Endothelial cell of umbilical vein (primary cell): ENCODE measurements around the gene HSH2D. TPM values are rescaled to one million over a fixed set of nuclear protein-coding genes. Genes with fewer than 3 reads are reported as not detected.

Experiments used
- BruUV-seq: library from RNA; stranded (reverse); fragments of 400-500 nt; replicated peaks from 2 replicates; lab custom pipeline; 2021; lab: Mats Ljungman, UMichigan
- CTCF ChIA-PET: fragments of 300-600, 350-600 bp; sonication (Branson Sonifier 250); formaldehyde crosslinking; loops from one replicate; lab custom pipeline; 2021; ENCODE audit warnings: antibody characterized with exemption, inconsistent platforms; lab: Charles Lee
- POLR2A ChIA-PET: fragments of 300-600, 350-600 bp; sonication (Branson Sonifier 250); formaldehyde crosslinking; loops from one replicate; lab custom pipeline; 2021; ENCODE audit warnings: antibody characterized with exemption, inconsistent platforms; lab: Charles Lee
- DNase-seq: peaks from one replicate; pipeline ENCODE4 v3.0.0-alpha.2; 2011; ENCODE audit warnings: low read depth, low spot score
- FAIRE-seq: peaks from 2 replicates; lab custom pipeline; 2011; peaks lifted over from hg19 to GRCh38; lab: Jason Lieb, UNC
- H2AFZ ChIP-seq: 2 replicates; pipeline ENCODE4 v1.6.0; 2012; ENCODE audit warnings: low read depth, low read length, control low read depth, inconsistent platforms
- H3K27ac ChIP-seq: 2 replicates; pipeline ENCODE4 v1.5.1; 2011; ENCODE audit warnings: low read depth, mild to moderate bottlenecking, control low read depth, low read length, moderate library complexity; ENCODE audit not compliant: insufficient read depth
- H3K27me3 ChIP-seq, 2 experiments: 2 replicates each; pipeline versions ENCODE4 v1.6.0 to v1.6.1; 2011; ENCODE audit warnings: low read length in 2 of 2, mixed read lengths in 1 of 2; ENCODE audit not compliant: control insufficient read depth in 2 of 2, insufficient read depth in 2 of 2
- H3K36me3 ChIP-seq, 2 experiments: 2 replicates in 1 of 2; 3 replicates in 1 of 2; pipeline ENCODE4 v1.5.1; 2011; ENCODE audit warnings: low read length in 2 of 2, mild to moderate bottlenecking in 1 of 2, moderate library complexity in 1 of 2; ENCODE audit not compliant: control insufficient read depth in 2 of 2, insufficient read depth in 2 of 2; ENCODE audit errors: extremely low read depth in 1 of 2
- H3K4me1 ChIP-seq: 3 replicates; pipeline ENCODE4 v1.5.1; 2011; ENCODE audit warnings: mild to moderate bottlenecking, low read length; ENCODE audit not compliant: control insufficient read depth, insufficient read depth; ENCODE audit errors: extremely low read depth
- H3K4me2 ChIP-seq: 2 replicates; pipeline ENCODE4 v1.6.1; 2011; ENCODE audit warnings: low read length, control low read depth, mixed read lengths; ENCODE audit not compliant: insufficient read depth
- H3K4me3 ChIP-seq, 3 experiments: fragments of 200-600 bp in 1 of 3; sonication (generic), shearing (Covaris generic) in 1 of 3; replicated peaks in 1 of 3; 2 replicates each; pipeline ENCODE4 v1.5.1; 2011 to 2016; ENCODE audit warnings: control low read depth in 3 of 3, low read length in 3 of 3, mild to moderate bottlenecking in 2 of 3, inconsistent platforms in 1 of 3, low read depth in 1 of 3, moderate library complexity in 1 of 3; ENCODE audit not compliant: insufficient read depth in 1 of 3
- H3K79me2 ChIP-seq: 2 replicates; pipeline ENCODE4 v1.6.0; 2012; ENCODE audit warnings: low read length, inconsistent platforms; ENCODE audit not compliant: control insufficient read depth, insufficient read depth
- H3K9ac ChIP-seq: replicated peaks from 2 replicates; pipeline ENCODE3; 2011; ENCODE audit warnings: low read length, control low read depth; ENCODE audit not compliant: insufficient read depth; ENCODE audit errors: extremely low read depth
- H3K9me1 ChIP-seq: replicated peaks from 3 replicates; pipeline ENCODE4 v1.6.0; 2011; ENCODE audit warnings: mild to moderate bottlenecking, low read length; ENCODE audit not compliant: control insufficient read depth, insufficient read depth; ENCODE audit errors: extremely low read depth
- H3K9me3 ChIP-seq: replicated peaks from 2 replicates; pipeline ENCODE4 v1.5.1; 2012; ENCODE audit warnings: low read length, inconsistent platforms; ENCODE audit not compliant: control insufficient read depth, insufficient read depth
- H4K20me1 ChIP-seq: replicated peaks from 2 replicates; pipeline ENCODE3; 2011; ENCODE audit warnings: mild to moderate bottlenecking, low read length; ENCODE audit not compliant: control insufficient read depth, insufficient read depth; ENCODE audit errors: extremely low read depth
- GATA2 ChIP-seq: IDR thresholded peaks from 2 replicates; pipeline ENCODE4 v1.7.0; 2011; ENCODE audit warnings: low read depth, mild to moderate bottlenecking, moderate library complexity, mixed read lengths, low read length; ENCODE audit not compliant: insufficient read length, insufficient read depth
- MYC ChIP-seq: IDR thresholded peaks from one replicate; pipeline ENCODE4 v1.6.1; 2011; ENCODE audit warnings: mild to moderate bottlenecking, low read depth, low read length
- POLR2A ChIP-seq: IDR thresholded peaks from 2 replicates; pipeline ENCODE4 v1.6.1; 2012; ENCODE audit warnings: low read depth, mild to moderate bottlenecking, control low read depth, low read length
- POLR2AphosphoS5 ChIP-seq: IDR thresholded peaks from 2 replicates; pipeline ENCODE4 v1.6.1; 2012; ENCODE audit warnings: low read depth, mild to moderate bottlenecking, control low read depth, low read length, moderate library complexity; ENCODE audit not compliant: insufficient read depth
- dilution Hi-C: fragments of 300-500 bp; cut with MboI; formaldehyde crosslinking; loops from one replicate; pipeline ENCODE4 v1.15.0; 2019; ENCODE audit warnings: low sequenced_read_pairs; ENCODE audit not compliant: extremely low pct_ligation_motif_present
- intact Hi-C: fragments of 100-400 bp; cut with micrococcal nuclease; formaldehyde crosslinking; loops from one replicate; pipeline ENCODE4 v1.10.0; 2022
- polyA plus RNA-seq, 4 experiments: library from polyadenylated mRNA; depleted of rRNA in 3 of 4; stranded (reverse) in 3 of 4; unstranded in 1 of 4; fragments of >200 nt; gene quantifications; 2 replicates each; pipeline versions ENCODE4 v1.2.1 to v1.2.3, GENCODE V29; 2011 to 2012; ENCODE audit warnings: missing spikeins in 1 of 4
- total RNA-seq: library from RNA; stranded (reverse); gene quantifications from 2 replicates; pipeline ENCODE4 v1.2.3, GENCODE V29; 2021
- TF ChIP-seq, protein P1 (sequence below), 2 donors: IDR thresholded peaks; 1 replicate in 1 of 2; 2 replicates in 1 of 2; pipeline ENCODE4 v1.5.1; 2011; ENCODE audit warnings: low read length in 2 of 2, mild to moderate bottlenecking in 2 of 2, moderate library complexity in 2 of 2, control low read depth in 1 of 2, inconsistent platforms in 1 of 2, low read depth in 1 of 2; ENCODE audit not compliant: insufficient read depth in 1 of 2; ENCODE audit errors: extremely low read depth in 1 of 2
- TF ChIP-seq, protein P2 (sequence below): IDR thresholded peaks from 2 replicates; pipeline ENCODE4 v1.6.1; 2011; ENCODE audit not compliant: insufficient read depth, insufficient read length

Gene HSH2D
- total and polyA plus RNA-seq, 2 donors (not counting 3 experiments of a cell fraction or from before 2014, with no cell fraction given) = not detected

DNA sequence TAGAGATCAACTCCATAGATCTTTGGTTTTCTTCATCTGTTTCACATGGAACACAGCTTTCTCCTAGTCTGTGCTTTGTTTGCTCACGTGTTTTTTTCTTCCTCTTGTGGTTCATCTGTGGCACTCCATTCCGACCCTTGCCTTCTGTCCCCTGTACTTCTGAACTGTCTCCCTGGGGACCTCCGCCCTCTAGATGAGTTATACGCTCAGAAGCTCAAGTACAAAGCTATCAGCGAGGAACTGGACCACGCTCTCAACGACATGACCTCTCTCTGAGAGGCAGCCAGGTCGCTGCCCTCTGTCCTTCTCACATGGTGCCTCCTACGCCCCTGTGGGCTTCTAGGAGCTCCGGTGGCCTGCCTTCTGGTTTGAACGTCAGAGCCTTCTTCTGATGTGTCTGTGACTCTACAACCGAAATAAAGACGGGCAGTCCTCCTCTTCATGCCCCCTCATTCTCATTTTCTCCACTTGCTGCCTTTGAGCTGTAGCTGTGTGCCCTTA, 48.4 kb upstream of the HSH2D start:
- ChIA-PET POLR2A (interaction anchor here (1.3 to 1.8 kb wide), 2 partner anchors 9 to 10 kb away, joined by 5 to 7 read pairs; no protein-coding TSS in a partner anchor), CTCF (interaction anchor here (1.2 to 4.1 kb wide), 7 partner anchors 9 to 87 kb away, joined by 3 to 39 read pairs (median 5); no protein-coding TSS in a partner anchor)
- peaks cover 39% of the 10 kb centered on the region for H3K79me2 ChIP-seq
- H2AFZ ChIP-seq = no peak overlapping the region
- TF ChIP-seq POLR2A (no peak), GATA2 (no peak), MYC (no peak), POLR2AphosphoS5 (peak; percentile 18)
- TF ChIP-seq, protein P1, sequence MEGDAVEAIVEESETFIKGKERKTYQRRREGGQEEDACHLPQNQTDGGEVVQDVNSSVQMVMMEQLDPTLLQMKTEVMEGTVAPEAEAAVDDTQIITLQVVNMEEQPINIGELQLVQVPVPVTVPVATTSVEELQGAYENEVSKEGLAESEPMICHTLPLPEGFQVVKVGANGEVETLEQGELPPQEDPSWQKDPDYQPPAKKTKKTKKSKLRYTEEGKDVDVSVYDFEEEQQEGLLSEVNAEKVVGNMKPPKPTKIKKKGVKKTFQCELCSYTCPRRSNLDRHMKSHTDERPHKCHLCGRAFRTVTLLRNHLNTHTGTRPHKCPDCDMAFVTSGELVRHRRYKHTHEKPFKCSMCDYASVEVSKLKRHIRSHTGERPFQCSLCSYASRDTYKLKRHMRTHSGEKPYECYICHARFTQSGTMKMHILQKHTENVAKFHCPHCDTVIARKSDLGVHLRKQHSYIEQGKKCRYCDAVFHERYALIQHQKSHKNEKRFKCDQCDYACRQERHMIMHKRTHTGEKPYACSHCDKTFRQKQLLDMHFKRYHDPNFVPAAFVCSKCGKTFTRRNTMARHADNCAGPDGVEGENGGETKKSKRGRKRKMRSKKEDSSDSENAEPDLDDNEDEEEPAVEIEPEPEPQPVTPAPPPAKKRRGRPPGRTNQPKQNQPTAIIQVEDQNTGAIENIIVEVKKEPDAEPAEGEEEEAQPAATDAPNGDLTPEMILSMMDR (IDR thresholded peaks at IDR 0.05; ENCODE audit: extremely low read depth in 1 of 2, insufficient read depth in 1 of 2, low read depth in 1 of 2, low read length in 2 of 2) = no peak
- TF ChIP-seq, protein P2, sequence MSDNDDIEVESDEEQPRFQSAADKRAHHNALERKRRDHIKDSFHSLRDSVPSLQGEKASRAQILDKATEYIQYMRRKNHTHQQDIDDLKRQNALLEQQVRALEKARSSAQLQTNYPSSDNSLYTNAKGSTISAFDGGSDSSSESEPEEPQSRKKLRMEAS = no peak
- H3K9ac ChIP-seq = no peak overlapping the region
- H3K27ac ChIP-seq = no peak overlapping the region
- H3K9me1 ChIP-seq = no peaks in the 10 kb centered on the region
- FAIRE-seq (no peak), DNase-seq (no peak)
- H3K36me3 ChIP-seq = peaks cover 38 to 55% of the 10 kb centered on the region in 2 experiments
- intact Hi-C loops = no loop called here
- H3K4me1 ChIP-seq = peaks cover 13% of the 10 kb centered on the region
- H3K4me3 ChIP-seq = no peak overlapping the region
- no TSS peak for BruUV-seq
- dilution Hi-C loops = no loop called here
- H4K20me1 ChIP-seq = peaks cover 3% of the 10 kb centered on the region
- no peaks in the 10 kb centered on the region for H3K27me3 ChIP-seq
- no peak overlapping the region for H3K4me2 ChIP-seq
- H3K9me3 ChIP-seq = no peaks in the 10 kb centered on the region
